Stimulated activated CD8-positive, alpha-beta memory T cell treated with anti-CD3 and anti-CD28 coated beads, Interleukin-12 subunit alpha, Interleukin-12 subunit beta, amount 100 ng/mL, for 1 hour (primary cell): ENCODE results near the gene LYPD4.
A peak's percentile ranks its signal among the peaks of the same experiment; 100 is the strongest.

Experiments used
- DNase-seq: peaks from one replicate; pipeline ENCODE4 v3.0.0-alpha.2; 2020; ENCODE audit warnings: low read depth

The LYPD4 gene

DNA sequence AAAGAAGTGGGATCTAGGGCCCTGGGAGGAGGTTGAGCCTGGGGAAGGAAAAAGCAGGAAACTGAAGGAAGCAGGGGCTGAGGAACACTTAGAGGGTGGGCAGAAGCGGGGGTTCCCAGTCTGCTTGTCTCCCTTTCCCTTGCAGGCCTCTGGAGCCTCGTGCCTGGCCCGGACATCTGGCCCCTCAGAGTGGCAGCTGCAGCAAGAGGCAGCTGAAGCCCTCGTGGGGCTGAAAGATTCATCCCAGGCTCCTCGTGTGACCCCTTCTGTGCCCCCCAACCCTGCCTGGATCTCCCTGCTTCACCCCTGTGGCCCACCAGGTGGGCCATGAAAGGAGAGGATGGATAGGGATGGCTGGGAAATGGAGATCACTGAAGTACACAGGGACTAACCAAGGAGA is 5.9 kb upstream of the LYPD4 start:
- DNase-seq: no peak

DNA sequence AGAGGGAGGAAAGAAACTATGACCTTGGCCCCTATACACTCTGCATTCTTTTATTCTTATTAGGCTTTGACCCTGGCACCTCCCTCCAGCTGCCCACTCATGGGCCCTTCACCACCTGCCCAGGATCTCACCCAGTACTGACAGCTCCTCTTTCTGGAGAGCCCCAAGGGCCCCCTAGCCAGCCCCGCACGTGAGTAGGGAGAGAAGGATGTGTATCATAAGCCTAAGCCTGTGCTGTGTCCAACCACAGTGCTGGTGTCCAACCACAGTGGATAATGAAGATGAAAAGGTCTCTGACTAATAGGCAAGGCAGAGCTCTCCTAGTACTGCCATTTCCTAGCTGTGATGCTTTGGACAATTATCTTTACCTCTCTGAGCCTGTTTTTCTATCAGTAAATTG is 4.6 kb upstream of the LYPD4 start:
- no peak for DNase-seq

DNA sequence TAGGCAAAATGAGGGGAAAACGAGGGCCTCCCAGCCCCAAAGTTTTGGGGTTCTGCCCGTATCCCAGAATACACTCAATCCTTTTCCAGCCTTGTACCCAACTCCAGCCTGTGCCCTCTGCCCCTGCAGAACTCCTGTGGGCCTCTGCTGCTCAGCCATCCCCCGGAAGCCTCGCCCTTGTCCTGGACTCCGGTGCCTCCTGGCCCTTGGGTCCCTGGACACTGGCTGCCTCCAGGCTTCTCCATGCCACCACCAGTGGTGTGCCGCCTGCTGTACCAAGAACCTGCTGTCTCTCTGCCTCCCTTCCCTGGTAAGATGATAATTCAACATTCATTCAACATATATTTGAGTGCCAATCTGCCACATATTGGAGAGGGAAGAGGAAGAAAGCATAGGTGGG is 4.2 kb upstream of the LYPD4 start:
- DNase-seq: no peak

DNA sequence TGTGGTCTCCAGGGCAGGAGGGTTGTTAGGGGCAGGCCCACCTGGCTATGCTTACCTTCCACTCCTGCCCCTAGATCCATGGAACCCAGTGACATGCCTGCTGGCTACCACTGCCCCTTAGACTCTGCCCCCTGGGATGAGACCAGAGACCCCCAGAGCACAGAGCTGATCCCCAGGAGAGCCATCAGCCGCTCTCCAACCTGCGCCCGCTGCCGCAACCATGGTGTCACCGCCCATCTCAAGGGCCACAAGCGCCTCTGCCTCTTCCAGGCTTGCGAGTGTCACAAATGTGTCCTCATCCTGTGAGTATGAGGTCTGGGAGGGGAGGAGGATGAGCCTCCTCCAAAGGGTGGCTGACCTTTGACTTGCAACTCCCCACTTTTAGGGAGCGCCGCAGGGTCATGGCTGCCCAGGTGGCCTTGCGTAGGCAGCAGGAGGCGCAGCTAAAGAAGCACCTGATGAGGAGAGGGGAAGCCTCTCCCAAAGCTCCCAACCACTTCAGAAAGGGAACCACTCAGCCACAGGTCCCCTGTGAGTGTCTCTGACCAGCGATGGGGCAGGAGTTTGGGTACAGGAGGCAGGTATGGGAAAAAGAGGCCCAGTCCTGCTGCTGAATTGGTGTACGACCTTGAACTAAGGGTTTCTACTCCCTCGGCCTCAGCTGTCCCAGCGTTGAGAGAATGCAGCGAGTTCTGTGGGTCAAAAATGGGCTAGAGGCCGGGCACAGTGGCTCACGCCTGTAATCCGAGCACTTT is 3.0 kb upstream of the LYPD4 start:
- no peak for DNase-seq

DNA sequence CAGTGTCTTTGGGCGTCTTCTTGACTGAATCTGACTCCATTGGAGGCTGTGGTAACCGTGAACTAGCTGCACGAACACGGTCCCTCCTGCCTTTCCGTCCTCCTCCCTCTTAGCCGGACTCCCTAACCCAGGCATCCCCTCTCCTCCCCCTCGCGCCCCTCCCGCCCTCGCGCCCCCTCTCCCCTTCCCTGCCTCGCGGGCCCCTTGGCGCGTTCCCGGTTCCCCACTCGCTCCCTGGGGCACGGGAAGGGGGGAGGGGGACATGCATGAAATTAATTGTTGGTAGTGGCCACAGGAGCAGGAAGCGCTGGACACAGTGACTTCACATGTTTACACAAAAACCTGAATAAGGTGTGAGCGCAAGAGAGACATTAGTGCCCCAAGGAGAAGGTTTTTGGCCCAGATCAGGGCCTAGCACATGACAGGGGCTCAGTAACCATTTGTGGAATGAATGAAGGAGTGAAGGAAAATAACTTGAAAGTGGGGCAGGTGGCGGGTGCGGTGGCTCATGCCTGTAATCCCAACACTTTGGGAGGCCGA is 638 bp upstream of the LYPD4 start:
- DNase-seq: no peak

DNA sequence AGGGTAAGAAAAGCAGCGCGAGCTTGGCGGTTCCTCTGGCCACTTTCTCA is 343 bp upstream of the LYPD4 start, which contains the start of gene DMRTC2:
Gene DMRTC2 (plus strand): TSS at position 42 of the 50 bp plus-strand sequence. CDS start 2,387 bp downstream, outside the sequence.
- no peak for DNase-seq

DNA sequence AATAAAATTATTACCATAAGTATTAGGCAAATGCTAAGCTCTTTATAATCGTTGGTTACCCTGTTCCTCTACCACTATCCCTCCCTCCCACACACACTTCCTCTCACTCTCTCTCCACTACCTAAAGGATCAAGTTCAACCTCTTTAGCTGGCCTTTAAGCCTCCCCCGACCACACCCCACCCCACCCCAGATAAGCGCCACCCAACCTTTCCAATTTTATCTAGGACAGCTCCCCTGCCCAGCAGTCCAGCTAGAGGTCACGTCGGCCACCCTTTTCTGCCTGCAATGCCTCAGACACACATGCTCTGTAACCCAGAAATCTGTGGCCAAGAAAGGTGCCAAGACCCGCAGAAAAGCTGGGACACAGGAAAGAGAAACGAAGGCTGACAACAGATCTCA is 1.1 kb downstream of the LYPD4 start:
- no peak for DNase-seq

DNA sequence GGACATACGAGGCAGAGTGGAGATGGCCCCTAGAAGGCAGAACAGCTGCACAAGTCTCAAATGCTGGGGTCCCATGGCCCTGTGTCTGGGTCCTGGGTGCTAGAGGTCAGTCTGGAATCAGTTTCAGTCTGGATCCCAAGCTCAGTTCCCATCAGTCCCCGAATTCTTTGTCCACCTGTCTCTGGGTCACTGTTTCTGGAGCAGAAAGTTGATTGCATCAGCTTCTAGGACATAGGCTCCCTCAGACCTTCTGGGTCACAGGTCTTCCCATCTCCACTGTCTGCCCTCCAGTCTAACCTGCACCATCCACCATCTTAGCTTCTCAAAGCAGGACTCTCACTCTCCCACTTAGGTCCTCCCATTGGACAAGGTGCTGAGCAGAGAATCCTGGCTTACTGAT is 5.3 kb downstream of the LYPD4 start:
- DNase-seq: no peak

DNA sequence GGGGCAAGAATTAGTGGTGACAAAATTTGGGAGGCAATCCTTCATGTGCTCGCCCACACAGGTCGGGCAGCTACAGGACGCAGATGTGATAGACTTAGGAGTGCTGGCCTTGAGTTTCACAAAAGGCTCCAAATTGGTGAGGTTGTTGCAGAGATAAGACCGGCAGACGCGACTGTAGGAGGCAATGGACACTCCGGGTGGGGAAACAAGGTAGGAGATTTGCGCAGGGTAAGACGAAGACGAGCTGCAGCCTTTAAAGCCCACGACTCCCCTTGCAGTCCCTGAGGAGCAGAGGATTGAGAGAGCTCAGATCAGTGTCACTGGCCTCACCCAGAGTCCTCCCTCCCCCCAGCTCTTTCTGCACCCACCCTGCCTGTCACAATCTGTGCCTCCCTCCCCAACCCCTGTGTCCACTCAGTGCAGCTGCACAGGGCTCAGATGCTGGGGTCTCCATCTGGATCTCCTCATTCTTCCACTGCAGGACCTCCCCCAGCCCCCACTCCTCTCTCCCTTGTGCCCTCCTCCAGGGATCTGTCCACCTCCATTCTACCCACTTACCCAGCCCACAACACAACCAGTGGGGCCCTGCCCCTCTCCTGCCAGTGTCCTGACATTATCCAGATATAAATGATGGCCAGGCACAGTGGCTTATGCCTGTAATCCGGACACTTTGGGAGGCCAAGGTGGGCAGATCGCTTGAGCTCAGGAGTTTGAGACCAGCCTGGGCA is 6.3 kb downstream of the LYPD4 start:
- no peak for DNase-seq

DNA sequence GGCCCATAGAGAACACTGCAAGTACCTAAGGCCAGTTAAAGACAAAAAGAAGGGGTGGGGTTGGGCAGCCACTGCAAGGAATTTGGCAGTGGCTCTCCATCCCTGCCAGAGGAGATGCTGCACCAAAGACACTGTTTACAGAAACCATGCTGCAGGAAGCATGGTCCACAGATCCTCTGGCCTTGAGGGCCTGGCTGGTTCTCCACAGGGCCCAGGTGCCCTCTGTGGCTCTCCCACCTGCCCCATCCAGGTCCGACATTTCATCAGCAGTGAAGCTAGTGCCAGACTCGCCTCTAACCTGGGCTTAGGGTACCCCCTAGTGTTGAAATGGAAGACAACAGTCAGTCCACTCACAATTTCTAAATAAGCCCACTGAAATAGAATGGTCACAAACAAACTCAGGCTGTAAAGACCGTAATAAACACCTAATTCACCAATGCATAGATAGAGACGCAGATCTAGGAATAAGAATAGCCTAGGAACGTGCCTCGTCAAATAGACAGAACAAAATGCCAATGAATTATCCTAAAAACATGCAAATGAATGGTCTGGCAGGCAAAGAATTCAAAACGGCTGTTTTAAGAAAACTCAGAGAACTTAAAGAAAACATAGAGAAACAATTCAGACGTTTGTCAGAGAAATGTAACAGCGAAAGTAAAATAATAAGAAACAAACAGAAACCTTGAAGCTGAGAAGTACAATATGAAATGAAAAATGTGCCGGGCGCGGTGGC is 23.3 kb downstream of the LYPD4 start:
- peak; percentile 9 for DNase-seq

DNA sequence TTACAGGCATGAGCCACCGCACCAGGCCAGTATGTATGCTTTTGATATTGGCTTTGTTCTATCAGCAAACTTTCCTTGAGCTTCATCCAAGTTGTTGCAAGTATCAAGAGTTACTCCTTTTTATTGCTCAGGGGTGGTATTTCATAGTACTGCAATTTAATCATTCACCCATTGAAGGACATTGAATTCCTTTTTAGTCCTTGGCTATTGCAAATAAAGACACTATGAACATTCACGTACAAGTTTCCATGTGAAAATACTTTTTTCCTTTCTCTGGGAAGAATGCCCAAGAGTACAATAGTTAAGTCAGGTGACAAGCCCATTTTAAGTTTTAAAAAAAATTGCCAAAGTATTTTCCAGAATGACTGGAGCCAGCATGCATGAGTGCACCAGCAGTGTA is 27.7 kb downstream of the LYPD4 start:
- no peak for DNase-seq

DNA sequence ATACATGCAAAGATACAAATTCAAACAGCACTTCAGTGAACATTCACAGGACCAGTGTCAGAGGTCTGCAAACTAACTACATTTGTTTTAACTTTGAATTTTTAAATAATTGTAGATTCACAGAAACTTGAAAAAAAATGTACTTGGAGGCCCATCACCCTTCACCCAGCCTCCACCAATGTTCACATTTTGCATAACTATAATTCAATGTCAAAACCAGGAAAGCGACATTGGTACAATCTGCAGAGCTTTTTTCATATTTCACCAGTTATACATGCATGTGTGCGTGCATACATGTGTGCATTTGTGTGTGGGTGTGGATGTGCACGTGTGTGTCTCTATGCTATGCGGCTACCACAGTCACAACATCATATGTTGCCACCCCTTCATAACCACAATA is 29.2 kb downstream of the LYPD4 start:
- DNase-seq: no peak

DNA sequence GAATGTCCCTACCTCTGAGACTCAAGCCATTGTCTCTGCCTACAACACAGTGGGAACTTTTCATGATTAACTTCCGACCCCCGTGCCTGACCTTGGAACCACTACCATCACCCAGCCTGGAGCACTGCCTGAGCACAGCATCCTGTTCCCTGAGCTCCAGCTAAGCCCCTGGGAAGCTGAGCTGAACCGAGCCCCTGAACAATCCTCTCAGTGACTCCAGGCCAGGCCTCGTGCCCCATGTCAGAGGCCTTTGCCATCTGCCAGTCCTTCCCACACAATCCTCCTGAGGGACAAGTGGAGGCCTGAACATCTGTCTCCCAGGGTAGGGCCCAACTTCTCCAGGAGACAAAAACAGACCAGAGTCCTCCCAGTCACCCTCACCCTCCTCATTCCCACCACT is 30.6 kb downstream of the LYPD4 start:
- DNase-seq: no peak

DNA sequence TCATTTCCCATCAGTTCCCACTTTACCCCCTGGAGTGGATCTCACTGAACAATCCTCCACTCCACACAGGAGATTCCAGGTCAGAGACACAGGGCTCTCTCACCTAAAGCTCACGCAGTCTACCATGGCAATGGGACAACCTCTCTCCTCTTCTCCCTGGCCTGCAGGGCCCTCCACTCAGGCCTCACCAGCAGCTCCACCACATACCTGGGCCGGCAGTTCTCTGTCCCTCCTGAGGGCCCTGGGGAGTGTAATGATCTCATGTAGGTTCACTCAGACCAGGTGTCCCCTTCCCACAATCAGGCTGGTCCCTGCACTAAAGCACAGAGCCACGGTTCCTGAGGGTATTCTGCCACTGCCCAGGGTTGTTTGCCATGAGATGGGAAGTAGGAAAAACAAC is 32.5 kb downstream of the LYPD4 start:
- DNase-seq: no peak

DNA sequence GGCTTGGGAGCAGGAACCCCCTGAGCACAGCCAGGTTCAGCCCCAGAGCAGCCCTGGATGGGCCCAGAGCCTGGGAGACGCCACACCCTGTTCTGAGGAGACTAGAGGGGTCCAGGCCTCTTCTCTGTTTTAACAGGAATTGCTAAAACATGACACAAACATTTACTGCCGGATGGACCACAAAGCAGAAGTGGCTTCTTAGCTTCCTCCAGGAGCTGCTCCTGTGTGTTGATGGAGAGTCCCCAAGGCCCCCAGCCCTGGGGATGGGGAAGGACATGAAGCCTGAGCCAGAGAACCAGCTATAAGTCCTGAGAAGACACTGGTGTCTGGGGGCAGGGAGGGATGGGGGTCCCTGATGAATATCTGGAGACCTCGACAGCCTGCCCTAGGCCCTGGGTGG is 33.4 kb downstream of the LYPD4 start:
- DNase-seq: no peak

DNA sequence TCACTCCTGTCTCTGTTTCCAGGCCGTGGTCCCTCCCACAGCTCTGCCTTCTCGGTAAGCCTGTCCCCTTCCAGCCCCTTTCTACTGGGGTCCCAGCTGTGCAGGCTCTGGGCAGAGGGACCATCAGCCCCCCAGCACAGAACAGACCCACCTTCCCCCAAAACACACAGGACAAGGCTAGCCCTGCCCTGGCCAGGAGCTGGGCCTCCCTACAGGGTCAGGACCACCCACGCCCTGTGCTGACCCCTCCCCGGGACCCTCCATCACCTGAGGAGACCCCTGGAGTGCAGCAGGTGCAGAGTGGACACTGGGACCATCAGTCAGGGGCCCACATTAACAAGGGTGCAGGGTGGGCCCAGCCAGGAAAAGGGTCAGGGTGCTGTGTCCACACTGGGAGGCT is 34.2 kb downstream of the LYPD4 start:
- no peak for DNase-seq

DNA sequence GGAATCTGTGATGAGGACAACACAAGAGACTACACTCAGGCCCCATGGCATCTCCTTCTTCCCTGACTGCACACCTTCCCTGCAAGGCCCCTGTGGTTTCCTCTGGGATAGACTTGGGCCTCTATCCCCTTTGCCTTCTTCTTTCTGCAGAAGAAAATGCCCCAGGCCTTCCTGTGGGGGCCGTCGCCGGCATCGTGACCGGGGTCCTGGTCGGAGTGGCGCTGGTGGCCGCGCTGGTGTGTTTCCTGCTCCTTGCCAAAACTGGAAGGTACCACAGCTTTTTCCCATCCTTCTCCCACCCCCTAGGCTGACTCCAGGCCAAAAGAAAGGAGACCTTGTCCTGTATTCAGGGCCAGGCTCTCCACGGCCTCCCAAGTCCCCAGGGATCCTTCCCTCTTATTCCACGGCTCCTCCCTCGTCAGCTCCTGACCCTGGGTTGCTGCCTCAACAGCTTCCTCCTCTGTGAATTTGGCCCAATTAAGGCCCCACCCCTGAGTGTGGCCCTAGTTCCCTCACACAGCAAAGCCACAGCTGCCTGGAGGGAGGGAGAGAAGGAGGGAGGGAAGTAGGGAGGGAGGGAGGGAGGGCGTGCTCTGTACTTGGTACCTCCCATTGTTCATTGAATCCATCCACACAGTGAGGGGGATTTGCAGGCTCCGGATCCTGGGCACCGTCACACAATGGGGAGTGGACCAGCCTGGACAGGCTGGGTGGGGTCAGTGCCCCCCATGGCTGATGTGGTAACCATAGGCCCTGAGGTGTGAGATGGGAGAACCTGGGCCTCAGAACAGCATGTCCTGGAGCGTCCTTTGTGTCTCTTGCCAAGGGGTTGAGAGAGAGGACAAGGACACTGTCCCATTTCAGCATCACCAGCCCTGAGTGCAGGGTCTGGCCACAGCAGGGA is 35.6 kb downstream of the LYPD4 start:
- no peak for DNase-seq

DNA sequence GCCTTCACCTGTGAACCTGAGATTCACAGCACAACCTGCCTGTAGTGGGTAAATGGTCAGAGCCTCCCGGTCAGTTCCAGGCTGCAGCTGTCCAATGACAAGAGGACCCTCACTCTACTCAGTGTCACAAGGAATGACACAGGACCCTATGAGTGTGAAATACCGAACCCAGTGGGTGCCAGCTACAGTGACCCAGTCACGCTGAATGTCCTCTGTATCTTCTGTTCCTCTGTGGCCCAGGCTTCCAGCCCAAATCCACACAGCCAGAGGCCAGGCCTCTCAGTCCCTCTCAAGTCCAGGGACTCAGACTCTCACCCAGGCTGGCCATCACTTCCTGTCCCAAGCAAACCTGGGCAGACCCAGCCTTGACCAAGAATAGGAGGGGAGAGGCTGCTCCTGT is 37.3 kb downstream of the LYPD4 start:
- DNase-seq: no peak

DNA sequence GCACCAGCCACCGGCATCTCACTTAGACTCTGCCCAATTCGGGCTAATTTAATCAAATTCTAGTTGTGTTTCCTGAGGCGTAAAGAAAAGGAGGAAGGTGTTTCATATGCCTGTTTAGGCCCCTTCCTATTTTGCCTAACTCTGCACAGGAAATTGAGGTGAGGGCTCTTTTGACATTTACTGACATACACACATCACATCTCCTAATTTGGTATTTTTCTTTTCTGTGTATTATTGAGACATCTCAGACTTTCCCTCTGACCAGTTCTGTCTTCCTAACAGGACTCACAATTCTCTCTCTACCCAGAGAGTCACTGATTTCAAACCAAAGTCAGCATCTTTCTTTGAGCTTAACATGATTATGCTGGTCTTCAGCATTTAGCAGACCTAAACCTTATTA is 40.1 kb downstream of the LYPD4 start:
- DNase-seq: no peak

DNA sequence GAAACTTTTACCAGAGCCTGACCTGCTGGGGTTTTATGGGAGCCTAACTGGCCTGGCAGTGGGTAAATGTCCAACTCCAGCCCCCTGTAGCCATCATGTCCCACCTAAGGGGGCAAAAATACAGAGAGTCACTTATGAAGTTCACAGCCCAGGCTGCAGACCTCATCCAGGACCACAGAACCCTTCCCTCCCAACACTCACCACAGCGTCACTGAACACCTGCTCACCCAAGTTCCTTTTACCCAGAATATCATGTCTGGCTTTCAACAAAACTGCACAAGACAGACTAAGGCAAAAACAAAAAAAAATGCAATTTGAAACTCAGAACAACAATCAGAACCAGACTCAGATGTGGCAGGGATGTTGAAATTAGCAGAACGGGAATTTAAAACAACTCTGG is 41.7 kb downstream of the LYPD4 start:
- DNase-seq: no peak

DNA sequence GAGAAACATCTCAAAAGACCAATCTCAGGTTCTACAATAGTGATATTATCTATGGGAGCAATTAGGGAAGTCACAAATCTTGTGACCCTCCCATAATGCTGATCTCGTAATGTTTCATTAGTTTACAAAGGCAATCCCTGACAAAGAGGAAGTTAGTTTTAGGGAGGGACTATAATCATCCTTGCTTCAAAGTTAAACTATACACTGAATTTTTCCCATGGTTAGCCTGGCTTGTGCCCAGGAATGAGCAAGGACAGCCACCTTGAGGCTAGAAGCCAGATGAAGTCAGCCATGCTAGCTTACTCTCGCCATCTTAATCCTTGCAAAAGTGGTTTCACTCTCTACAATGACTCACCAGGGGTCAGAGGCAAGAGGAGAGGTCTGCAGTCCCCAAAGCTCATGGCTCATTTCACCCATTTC is 42.7 kb downstream of the LYPD4 start:
- DNase-seq: no peak

DNA sequence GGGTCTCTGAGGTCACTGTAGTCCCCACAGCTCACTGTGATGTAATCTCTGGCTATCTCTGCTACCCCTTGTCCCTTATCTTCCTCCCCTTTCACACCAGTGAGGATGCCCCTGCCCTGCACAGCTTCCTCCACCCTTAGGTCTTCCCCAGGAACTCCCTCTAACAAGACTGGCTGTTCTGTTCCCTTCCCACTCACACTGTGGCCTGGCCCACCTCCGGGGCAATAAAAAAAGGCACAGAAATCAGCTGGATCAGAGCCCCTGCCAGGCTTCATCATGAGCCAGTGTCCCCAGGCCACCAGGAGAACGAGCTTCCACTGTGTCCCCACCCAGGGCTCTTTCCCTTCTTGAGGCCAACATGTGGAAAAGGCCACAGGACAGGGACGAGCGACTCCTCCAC is 43.5 kb downstream of the LYPD4 start:
- DNase-seq: no peak
